PC-9 (cell line): ENCODE measurements around the gene PRPS2. TPM values are rescaled to one million over a fixed set of nuclear protein-coding genes. Genes with fewer than 3 reads are reported as not detected.

Experiments
- Bru-seq: library from RNA; stranded (reverse); fragments of 400-500 nt; gene quantifications from one replicate; lab custom pipeline; 2021; lab: Mats Ljungman, UMichigan
- BruChase-seq, 2 experiments: library from RNA; stranded (reverse); fragments of 400-500 nt; gene quantifications; one replicate each; lab custom pipeline; 2021; lab: Mats Ljungman, UMichigan
- BruUV-seq: library from RNA; stranded (reverse); fragments of 400-500 nt; replicated peaks from 2 replicates; lab custom pipeline; 2021; lab: Mats Ljungman, UMichigan
- CTCF ChIA-PET: fragments of 300-600 bp; sonication (Branson Sonifier 250); formaldehyde crosslinking; loops from one replicate; lab custom pipeline; 2022; ENCODE audit warnings: antibody characterized with exemption; lab: Charles Lee
- POLR2A ChIA-PET: fragments of 300-600 bp; sonication (Branson Sonifier 250); formaldehyde crosslinking; loops from one replicate; lab custom pipeline; 2022; ENCODE audit warnings: antibody characterized with exemption; ENCODE audit not compliant: unreplicated experiment; lab: Charles Lee
- DNase-seq, 2 experiments: peaks; one replicate each; pipeline versions ENCODE4 v3.0.0 to v3.0.0-alpha.2; 2015 to 2022; ENCODE audit warnings: mixed read lengths in 1 of 2
- H2AFZ ChIP-seq: fragments of 200-600 bp; sonication (generic); 2 replicates; pipeline ENCODE4 v1.8.1; 2017; ENCODE audit warnings: antibody characterized with exemption
- H3F3A ChIP-seq: fragments of 200-600 bp; sonication (generic); 2 replicates; pipeline ENCODE4 v1.8.1; 2017; ENCODE audit warnings: antibody characterized with exemption, mild to moderate bottlenecking, low read depth; ENCODE audit not compliant: insufficient read depth
- H3K27ac ChIP-seq: fragments of 200-600 bp; sonication (generic); 2 replicates; pipeline ENCODE4 v1.6.1; 2016; ENCODE audit warnings: mixed run types
- H3K27me3 ChIP-seq: fragments of 200-600 bp; sonication (generic); 2 replicates; pipeline ENCODE4 v1.6.1; 2016; ENCODE audit warnings: low read depth, mixed run types; ENCODE audit not compliant: insufficient read depth
- H3K36me3 ChIP-seq: fragments of 200-600 bp; sonication (generic); 2 replicates; pipeline ENCODE4 v1.6.1; 2016; ENCODE audit warnings: low read depth, mixed run types
- H3K4me1 ChIP-seq: fragments of 200-600 bp; sonication (generic); replicated peaks from 2 replicates; pipeline ENCODE4 v1.6.1; 2016; ENCODE audit warnings: mixed run types; ENCODE audit not compliant: insufficient read depth
- H3K4me2 ChIP-seq: fragments of 200-600 bp; sonication (generic); 2 replicates; pipeline ENCODE4 v1.6.1; 2017; ENCODE audit warnings: mixed run types
- H3K4me3 ChIP-seq: fragments of 200-600 bp; sonication (generic); 2 replicates; pipeline ENCODE4 v1.6.1; 2016; ENCODE audit warnings: mixed run types
- H3K79me2 ChIP-seq: fragments of 200-600 bp; sonication (generic); 2 replicates; pipeline ENCODE4 v1.6.1; 2017; ENCODE audit warnings: low read depth, mixed run types
- H3K9me2 ChIP-seq: fragments of 200-600 bp; sonication (generic); 2 replicates; pipeline ENCODE4 v1.8.1; 2017; ENCODE audit warnings: mild to moderate bottlenecking; ENCODE audit not compliant: insufficient read depth
- H3K9me3 ChIP-seq: fragments of 200-600 bp; sonication (generic); 2 replicates; pipeline ENCODE4 v1.8.1; 2016; ENCODE audit warnings: low read depth; ENCODE audit not compliant: insufficient read depth
- H4K20me1 ChIP-seq: fragments of 200-600 bp; sonication (generic); 2 replicates; pipeline ENCODE4 v1.8.1; 2017; ENCODE audit not compliant: insufficient read depth
- EZH2 ChIP-seq: fragments of 200-600 bp; sonication (generic); IDR thresholded peaks from 2 replicates; pipeline ENCODE4 v1.8.0; 2017; ENCODE audit warnings: antibody characterized with exemption, low read depth
- intact Hi-C: fragments of 100-400 bp; cut with micrococcal nuclease; formaldehyde crosslinking; loops from one replicate; pipeline ENCODE4 v1.10.0; 2022; ENCODE audit not compliant: unreplicated experiment
- long read RNA-seq: library from polyadenylated mRNA; stranded (forward); transcript quantifications from one replicate; pipeline ENCODE4 v2.0.0, GENCODE V29; 2022
- total RNA-seq: library from RNA; stranded (reverse); gene quantifications from 2 replicates; pipeline ENCODE4 v1.2.3, GENCODE V29; 2021
- TF ChIP-seq, protein P1 (sequence below): fragments of 200-600 bp; sonication (generic); conservative IDR thresholded peaks from 2 replicates; pipeline ENCODE4 v1.6.1; 2017; ENCODE audit warnings: mixed run types, antibody characterized with exemption, mild to moderate bottlenecking, moderate library complexity

The PRPS2 gene
- total RNA-seq: 72.0 and 107 TPM in 2 replicates
- percentile 78 among the genes with signal in this experiment for Bru-seq, nascent RNA
- percentile 74 among the genes with signal in this experiment for BruChase-seq, experiment 1, labeled RNA remaining after a 2-hour chase
- percentile 87 among the genes with signal in this experiment for BruChase-seq, experiment 2, labeled RNA remaining after a 6-hour chase
- long read RNA-seq, transcript PRPS2-202 (7 exons, 2,511 nt): major isoform, 90 of 109 reads
- long read RNA-seq, transcript PRPS2-203 (7 exons, 1,348 nt): minor isoform, 5 of 109 reads
- long read RNA-seq, partial matches to known transcripts: 13 of 109 reads
- long read RNA-seq, other reads (novel, unspliced or antisense): 1 of 109 reads

DNA sequence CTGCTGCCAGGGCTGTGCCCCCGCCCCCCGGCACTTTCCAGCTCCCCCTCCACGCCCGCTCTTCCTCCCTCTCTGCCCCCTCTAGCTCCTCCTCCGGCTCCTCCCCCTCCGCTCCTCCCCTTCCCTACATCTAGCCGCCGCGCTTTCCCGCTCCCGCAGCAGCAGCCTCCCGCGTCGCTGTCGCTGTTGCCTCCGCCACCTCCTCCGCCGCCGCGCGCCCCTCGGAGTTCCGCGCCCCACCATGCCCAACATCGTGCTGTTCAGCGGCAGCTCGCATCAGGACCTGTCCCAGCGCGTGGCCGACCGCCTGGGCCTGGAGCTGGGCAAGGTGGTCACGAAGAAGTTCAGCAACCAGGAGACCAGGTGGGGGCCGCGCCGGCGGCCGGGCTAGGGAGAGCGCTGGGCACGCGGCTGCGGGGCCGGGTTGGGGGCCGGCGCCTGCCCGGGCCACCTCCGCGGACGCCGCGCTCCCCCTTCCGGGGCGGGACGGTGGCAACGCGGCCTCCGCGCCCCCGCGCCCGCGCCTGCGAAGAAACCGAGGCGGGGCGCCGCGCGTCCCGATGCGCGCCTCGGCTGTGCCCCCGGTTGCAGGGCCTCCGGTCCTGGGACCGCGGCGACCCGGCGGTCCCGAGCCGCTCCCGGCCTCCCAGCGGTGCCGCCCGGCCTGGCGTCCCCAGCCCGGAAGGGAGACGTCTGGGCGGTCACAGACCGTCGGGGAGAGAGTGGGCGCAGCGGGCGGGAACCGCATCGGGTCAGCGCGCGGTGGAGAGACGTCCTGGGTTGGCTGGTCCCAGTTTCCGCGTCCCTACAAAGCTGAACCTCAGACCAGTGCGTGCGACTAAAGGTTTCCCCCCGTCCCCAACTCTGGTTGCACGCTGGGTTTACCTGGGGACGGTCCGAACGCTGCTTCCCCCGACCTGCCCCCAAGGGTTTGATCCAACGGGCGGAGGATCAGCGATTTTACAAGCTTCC is at the start of gene PRPS2:
PRPS2 (plus strand) TSS at position 156 of the 972 bp plus-strand sequence; CDS start at position 242, 86 bp downstream.
- H3K27ac ChIP-seq: no peak within 1 kb of the TSS
- CTCF ChIA-PET: interaction anchor here (0.5 to 1.0 kb wide), 3 partner anchors 23 to 1018 kb away, joined by 4 to 5 read pairs (median 4); no protein-coding TSS in a partner anchor
- POLR2A ChIA-PET: interaction anchor here (0.6 to 0.7 kb wide), 2 partner anchors 60 to 943 kb away, joined by 3 to 6 read pairs; partner anchors contain the start of genes OFD1 and TRAPPC2

DNA sequence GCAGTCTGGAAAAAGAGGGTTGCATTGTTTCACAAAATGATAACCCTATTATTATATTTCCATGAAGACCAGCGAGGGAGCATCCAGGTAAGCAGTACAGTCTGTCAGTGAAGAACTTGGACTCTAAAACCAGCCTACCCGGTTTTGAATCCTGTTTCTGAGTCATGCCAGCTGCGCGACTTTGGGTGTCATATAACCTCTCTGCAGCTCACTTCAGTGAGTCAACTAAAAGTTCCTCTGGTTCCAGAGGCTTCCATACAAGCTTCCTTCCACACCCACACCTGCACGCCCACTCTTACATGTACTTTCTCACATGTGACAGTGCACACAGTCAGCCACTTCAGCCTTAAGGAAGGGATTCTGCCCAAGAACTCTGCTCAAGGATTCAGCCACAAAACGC is 49.8 kb upstream of the PRPS2 start:
- H3K79me2 ChIP-seq: no peaks in the 10 kb centered on the region
- no peaks in the 10 kb centered on the region for H3K36me3 ChIP-seq
- peak; percentile 60 to 81 for DNase-seq
- CTCF ChIA-PET: no interaction called here
- intact Hi-C loops: no loop called here
- H3K4me2 ChIP-seq: peak overlapping the region; percentile 51
- POLR2A ChIA-PET: interaction anchor here (0.7 kb wide), 1 partner anchor 993 kb away, joined by 4 read pairs; the partner anchor contains the start of genes OFD1 and TRAPPC2
- BruUV-seq: no TSS peak
- no peak overlapping the region for H3K4me3 ChIP-seq
- H3K27ac ChIP-seq: no peak overlapping the region
- H3F3A ChIP-seq: no peaks in the 10 kb centered on the region
- H3K9me2 ChIP-seq: no peaks in the 10 kb centered on the region
- no peaks in the 10 kb centered on the region for H4K20me1 ChIP-seq
- H2AFZ ChIP-seq: no peak overlapping the region
- H3K9me3 ChIP-seq: no peaks in the 10 kb centered on the region
- TF ChIP-seq EZH2: no peak
- TF ChIP-seq, protein P1, sequence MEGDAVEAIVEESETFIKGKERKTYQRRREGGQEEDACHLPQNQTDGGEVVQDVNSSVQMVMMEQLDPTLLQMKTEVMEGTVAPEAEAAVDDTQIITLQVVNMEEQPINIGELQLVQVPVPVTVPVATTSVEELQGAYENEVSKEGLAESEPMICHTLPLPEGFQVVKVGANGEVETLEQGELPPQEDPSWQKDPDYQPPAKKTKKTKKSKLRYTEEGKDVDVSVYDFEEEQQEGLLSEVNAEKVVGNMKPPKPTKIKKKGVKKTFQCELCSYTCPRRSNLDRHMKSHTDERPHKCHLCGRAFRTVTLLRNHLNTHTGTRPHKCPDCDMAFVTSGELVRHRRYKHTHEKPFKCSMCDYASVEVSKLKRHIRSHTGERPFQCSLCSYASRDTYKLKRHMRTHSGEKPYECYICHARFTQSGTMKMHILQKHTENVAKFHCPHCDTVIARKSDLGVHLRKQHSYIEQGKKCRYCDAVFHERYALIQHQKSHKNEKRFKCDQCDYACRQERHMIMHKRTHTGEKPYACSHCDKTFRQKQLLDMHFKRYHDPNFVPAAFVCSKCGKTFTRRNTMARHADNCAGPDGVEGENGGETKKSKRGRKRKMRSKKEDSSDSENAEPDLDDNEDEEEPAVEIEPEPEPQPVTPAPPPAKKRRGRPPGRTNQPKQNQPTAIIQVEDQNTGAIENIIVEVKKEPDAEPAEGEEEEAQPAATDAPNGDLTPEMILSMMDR: no peak
- no peaks in the 10 kb centered on the region for H3K27me3 ChIP-seq
- peaks cover 15% of the 10 kb centered on the region for H3K4me1 ChIP-seq

More for the DNA sequence above, at the start of gene PRPS2:
- Histone ChIP-seq H3F3A (no peaks in the 10 kb centered on the region), H3K27me3 (no peaks in the 10 kb centered on the region), H3K36me3 (no peaks in the 10 kb centered on the region), H3K9me2 (no peaks in the 10 kb centered on the region), H4K20me1 (no peaks in the 10 kb centered on the region), H3K79me2 (peaks cover 32% of the 10 kb centered on the region), H3K4me2 (peak within 1 kb of the TSS; percentile 80), H3K9me3 (no peaks in the 10 kb centered on the region), H3K4me1 (peaks cover 10% of the 10 kb centered on the region; the same call in 1 of the 2 replicates), H3K4me3 (peak within 1 kb of the TSS; percentile 80), H2AFZ (peak within 1 kb of the TSS; percentile 92)
- TF ChIP-seq, protein P1: no peak
- no peak for TF ChIP-seq EZH2
- intact Hi-C loops: no loop called here
- peak in 1 of 2 experiments; percentile 55 for DNase-seq
- BruUV-seq: no TSS peak

DNA sequence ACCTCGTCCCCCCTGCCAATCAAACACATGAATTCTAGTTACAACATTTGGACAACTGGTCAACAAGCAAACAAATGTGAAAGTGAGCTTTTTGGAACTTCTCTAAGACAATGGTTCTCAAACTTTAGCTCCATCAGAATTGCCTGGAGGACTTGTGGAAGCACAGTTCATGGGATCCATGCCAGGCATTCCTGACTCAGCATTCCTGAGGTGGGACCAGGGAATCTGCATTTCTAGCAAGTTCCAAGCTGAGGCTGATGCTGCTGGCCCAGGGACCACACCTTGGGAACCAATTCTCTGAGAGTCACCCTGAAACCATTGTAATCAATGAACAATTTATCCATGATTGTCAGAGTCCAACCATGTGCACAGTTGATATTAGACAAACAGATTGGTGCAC is 43.8 kb upstream of the PRPS2 start:
- no peaks in the 10 kb centered on the region for H3F3A ChIP-seq
- no peak overlapping the region for H3K4me3 ChIP-seq
- BruUV-seq: no TSS peak
- H3K27me3 ChIP-seq: no peaks in the 10 kb centered on the region
- H3K4me1 ChIP-seq: no peaks in the 10 kb centered on the region
- no peak for DNase-seq
- no peaks in the 10 kb centered on the region for H4K20me1 ChIP-seq
- H3K9me3 ChIP-seq: no peaks in the 10 kb centered on the region
- intact Hi-C loops: no loop called here
- no peak for TF ChIP-seq EZH2
- TF ChIP-seq, protein P1: no peak
- POLR2A ChIA-PET: no interaction called here
- no peak overlapping the region for H3K27ac ChIP-seq
- no peaks in the 10 kb centered on the region for H3K9me2 ChIP-seq
- CTCF ChIA-PET: no interaction called here
- H3K36me3 ChIP-seq: no peaks in the 10 kb centered on the region
- no peak overlapping the region for H2AFZ ChIP-seq
- no peak overlapping the region for H3K4me2 ChIP-seq
- no peaks in the 10 kb centered on the region for H3K79me2 ChIP-seq
